Fibroblast of villous mesenchyme (primary cell): ENCODE results near the gene HGFAC. TPM values are rescaled to one million over a fixed set of nuclear protein-coding genes. Genes with fewer than 3 reads are reported as not detected.

ENCODE experiments used
- DNase-seq: peaks from one replicate; pipeline ENCODE4 v3.0.0-alpha.2; 2010; ENCODE audit warnings: low read depth
- H3K4me3 ChIP-seq: 2 replicates; pipeline ENCODE4 v1.5.1; 2011; ENCODE audit warnings: low read depth, mild to moderate bottlenecking, low read length
- total RNA-seq: library from RNA; depleted of rRNA; stranded (reverse); fragments of >200 nt; gene quantifications from 2 replicates; pipeline ENCODE4 v1.2.3, GENCODE V29; 2012
- TF ChIP-seq, protein P1 (sequence below): IDR thresholded peaks from 2 replicates; pipeline ENCODE4 v1.5.1; 2012; ENCODE audit warnings: low read depth, mild to moderate bottlenecking, low read length; ENCODE audit not compliant: insufficient read depth

HGFAC gene
- total RNA-seq, 1 donor, result not detected

DNA sequence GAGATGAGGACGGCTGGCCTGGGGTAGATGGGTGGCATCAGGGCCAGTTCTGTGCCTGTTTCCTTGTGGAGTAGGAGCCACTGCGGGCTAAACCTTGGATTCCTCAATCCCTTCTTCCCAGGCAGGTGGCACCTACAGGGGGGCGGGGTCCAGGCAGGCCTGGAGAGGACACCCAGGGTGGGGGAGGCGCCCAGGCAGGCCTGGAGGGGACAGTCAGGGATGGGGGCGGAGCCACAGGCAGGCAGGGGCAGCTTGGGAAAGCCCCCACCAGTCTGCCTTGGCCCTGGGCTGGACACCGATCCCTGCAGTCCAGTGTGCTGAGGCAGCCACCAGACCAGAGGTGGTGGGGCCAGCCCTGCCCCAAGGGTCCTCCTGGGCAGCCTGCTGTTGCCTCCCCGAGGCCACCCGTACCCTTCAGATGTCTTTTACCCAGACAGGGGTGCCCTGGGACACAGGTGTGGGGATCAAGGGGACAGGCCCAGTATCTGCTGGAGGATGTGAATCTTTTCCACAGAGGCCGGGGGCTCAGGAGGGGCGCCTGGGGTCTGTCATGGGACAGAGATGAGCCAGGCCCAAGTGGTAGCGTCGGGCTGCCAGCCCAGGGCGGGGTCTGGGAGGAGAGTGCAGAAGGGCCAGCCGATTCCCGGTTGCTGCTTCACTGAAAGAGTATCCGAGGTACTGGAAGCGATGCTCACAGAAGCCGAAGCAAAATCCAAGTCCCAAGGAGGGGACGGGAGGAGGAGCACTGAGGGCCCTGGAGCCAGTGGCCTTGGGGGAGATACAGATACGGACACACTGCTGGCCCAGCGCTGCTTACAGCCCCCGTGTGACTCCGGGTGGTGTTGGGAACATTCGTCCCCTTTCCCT, 56.0 kb downstream of the HGFAC start:
- no peak overlapping the region for H3K4me3 ChIP-seq
- no peak for DNase-seq
- TF ChIP-seq, protein P1, sequence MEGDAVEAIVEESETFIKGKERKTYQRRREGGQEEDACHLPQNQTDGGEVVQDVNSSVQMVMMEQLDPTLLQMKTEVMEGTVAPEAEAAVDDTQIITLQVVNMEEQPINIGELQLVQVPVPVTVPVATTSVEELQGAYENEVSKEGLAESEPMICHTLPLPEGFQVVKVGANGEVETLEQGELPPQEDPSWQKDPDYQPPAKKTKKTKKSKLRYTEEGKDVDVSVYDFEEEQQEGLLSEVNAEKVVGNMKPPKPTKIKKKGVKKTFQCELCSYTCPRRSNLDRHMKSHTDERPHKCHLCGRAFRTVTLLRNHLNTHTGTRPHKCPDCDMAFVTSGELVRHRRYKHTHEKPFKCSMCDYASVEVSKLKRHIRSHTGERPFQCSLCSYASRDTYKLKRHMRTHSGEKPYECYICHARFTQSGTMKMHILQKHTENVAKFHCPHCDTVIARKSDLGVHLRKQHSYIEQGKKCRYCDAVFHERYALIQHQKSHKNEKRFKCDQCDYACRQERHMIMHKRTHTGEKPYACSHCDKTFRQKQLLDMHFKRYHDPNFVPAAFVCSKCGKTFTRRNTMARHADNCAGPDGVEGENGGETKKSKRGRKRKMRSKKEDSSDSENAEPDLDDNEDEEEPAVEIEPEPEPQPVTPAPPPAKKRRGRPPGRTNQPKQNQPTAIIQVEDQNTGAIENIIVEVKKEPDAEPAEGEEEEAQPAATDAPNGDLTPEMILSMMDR, result no peak

DNA sequence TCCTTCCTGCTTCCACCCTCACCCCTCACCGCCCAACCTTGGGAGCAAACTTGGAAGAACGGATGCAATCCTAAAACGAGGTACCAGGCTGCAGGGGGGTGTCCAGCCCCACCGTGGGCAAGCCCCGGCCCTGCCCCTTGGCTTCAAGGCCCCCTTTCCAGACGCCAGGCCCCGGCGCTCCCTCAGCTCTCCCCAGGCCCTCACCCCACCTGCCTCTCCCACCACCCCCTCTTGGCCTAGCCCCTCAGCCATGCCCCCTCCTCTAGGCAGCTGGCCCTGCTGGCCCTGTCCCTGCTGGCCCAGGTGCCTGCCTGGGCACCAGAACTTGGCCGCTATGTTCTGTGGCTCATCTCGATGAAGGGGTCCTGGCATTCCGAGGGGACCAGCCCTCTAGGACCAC, 56.6 kb downstream of the HGFAC start:
- no peak for DNase-seq
- H3K4me3 ChIP-seq, result no peak overlapping the region
- TF ChIP-seq, protein P1, result no peak

Other genes with a start within 250 kb of the HGFAC start
- 0.64 and 0.86 TPM in 2 replicates for gene MSANTD1, start 192.8 kb upstream of the HGFAC start, total RNA-seq
- 11.7 and 13.5 TPM in 2 replicates for gene RGS12, start 148.9 kb upstream of the HGFAC start, total RNA-seq
- not detected in 2 replicates for gene DOK7, start 21.3 kb downstream of the HGFAC start, total RNA-seq
- 21.2 and 24.8 TPM in 2 replicates for gene LRPAP1, start 90.5 kb downstream of the HGFAC start, total RNA-seq